HK-2 (cell line): ENCODE measurements around the gene SDK2.

Experiments
- DNase-seq: peaks from one replicate; pipeline ENCODE4 v3.0.0-alpha.2; 2018; ENCODE audit not compliant: unreplicated experiment

Gene SDK2

DNA sequence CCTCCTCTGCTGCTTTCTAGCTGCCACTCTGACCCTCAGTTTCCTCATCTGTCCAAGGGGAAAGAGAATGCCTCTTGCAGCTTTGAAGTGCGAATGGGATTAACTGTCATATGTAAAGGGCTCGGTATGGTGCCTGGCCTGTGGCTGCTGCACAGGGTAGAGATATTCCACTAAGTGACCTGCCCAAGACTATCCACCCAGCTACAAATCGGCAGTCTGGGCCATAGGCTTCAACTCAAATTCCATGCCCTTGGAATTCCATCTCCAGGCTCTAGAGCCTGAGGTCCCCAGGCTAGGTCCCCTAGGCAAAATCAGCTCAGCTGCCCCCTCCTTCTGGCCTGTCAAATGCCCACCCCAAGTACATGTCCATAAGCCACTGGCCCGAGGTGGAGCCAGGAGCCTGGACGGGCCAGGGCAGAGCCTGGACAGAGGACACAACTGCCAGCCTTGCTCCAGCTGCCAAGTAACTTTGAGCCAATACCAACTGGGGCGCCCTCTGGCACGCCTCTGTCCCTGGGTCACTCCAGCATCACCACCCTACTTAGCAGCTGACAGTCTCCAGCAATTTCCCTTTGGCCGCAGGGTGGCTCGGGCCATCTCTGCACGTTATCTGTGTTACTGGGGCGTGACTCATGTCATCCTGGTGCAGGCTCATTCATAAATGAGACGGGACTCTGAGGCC is 57.2 kb downstream of the SDK2 start:
- peak; percentile 4 for DNase-seq

DNA sequence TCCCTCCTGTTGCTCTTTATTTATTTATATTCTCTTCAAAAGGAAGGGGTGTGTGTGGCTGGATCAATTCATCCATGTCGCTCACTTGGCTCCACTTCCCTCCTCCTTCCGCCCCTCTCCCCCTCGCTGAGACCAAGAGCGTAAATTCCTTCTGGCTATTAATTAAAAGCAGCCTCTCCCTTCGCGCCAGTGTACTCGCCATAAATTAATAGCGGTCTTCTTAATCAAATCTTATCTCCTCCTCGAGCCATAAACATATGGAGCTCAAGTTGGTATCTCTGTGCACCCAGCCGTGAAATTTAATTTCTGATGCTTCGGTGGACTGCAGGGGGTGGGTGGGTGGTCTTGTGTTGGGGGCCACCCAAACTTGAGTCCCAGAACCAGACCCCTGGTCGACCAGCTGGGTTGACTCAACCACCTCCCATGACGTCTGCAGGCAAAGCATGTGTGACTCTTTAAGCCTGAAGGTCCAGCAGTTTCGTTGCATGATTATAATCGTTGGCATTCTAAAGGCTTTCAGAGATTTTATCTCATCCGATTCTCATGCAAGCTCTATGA is 57.9 kb downstream of the SDK2 start:
- DNase-seq: no peak

DNA sequence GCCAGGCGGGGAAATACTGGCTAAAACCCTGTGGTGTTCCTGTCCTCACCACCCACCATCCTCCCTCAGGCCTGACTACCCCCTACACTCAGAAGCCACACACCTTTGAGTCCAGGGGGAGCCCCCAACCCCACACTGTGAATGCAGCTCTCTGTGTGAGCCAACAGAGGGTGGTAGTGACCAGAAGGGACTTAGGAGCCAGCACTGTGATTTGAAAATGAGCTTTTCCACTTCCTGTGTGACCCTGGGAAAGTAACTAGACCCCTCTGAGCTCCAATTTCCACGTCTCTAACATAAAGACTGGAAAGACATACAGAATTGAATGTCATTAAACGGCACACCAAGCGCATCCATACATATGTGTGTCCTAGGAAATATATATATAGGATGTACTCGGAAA is 58.7 kb downstream of the SDK2 start:
- DNase-seq: no peak

DNA sequence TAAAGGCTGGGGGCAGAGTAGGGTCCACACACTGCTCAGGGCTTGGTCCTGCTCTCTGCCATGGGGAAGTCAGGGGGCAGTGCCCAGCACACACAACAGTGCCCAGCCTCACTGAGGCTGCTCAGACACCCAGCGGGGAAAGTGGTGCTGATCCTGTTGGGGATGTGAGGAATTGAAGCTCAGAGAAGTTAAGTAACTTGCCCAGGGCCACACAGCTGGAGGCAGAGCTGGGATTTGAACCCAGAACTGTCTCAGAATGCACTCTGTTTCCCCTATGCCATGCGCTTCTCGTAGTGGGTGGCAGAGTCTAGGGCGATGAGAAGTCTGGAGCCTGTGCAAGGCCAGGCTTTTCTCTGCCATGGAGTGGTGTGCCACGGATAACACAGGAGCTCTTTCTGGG is 59.3 kb downstream of the SDK2 start:
- DNase-seq: no peak

DNA sequence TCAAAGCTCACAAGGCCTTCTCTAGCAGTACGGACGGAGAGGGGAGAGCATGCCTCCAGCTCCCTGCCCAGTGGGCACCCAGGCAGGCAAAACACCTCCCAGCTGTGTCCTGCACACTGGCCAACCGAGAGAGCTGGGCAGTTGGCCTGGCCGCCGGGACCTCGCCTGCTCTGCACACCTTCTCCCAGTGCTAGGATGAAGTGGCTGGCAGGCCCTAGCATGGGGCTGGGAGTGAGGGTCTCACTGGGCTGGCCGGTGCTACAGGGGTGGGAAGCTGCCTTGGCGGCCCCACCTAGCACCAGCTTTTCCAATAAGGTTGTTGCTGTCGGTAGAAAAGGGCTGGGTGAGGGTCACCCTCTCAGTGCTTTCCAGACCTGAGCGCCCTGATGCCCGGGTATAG is 60.2 kb downstream of the SDK2 start:
- DNase-seq: no peak

DNA sequence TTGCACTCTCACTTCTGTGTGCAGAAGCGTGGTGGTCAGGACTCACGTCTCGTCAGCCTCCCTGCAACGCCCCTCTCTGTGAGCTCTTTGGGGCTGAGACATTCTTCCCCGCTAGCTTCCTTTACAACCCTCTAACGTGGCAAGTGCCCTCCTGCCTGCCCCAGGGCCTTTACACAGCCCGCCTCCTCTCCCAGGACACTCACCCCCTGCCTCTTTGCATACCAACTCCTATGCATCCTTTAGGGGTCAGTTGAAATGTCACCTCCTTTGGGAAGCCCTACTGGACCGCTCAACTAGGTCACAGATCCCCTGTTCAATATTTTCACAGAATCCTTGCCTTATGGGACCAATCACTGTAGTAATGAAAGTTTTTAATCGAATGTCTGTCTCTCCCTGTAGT is 61.4 kb downstream of the SDK2 start:
- DNase-seq: no peak

DNA sequence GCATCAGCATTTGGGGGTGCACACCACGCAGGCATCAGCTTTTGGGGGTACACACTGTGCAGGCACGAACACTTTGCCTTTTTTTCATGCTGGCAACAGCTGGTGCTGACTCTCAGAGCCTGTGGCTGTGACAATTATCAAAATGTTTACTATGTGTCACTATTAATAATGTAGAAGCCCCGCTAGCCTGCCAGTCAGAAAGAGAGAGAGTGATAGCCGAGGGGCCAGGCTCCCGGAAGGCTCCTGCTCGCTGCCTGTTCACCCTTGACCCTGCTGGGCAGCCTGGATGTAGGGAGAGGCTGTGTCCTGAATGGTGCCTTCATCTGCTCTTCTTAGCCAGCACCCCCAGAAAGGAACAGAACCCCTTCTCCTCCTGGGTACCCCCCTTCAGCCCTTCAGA is 61.9 kb downstream of the SDK2 start:
- no peak for DNase-seq

DNA sequence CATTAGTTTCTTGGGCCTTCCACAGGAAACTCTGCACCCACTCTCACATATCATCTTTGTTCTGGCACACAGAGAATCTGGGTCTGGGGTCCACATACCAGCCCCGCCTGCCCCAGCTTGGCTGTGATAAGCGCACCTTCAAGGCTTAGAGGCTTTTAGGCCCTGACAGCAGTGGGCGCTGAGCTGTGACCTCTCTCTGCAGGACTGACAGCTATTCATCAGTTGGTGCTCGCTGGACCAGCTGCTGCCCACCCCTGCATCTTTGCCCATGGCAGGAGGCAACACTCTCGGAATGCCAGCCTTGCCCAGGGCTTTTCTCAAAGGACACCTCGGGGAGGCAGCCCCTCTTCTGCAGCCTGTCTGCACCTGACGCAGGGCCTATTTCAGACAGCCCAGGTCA is 62.9 kb downstream of the SDK2 start:
- DNase-seq: no peak

DNA sequence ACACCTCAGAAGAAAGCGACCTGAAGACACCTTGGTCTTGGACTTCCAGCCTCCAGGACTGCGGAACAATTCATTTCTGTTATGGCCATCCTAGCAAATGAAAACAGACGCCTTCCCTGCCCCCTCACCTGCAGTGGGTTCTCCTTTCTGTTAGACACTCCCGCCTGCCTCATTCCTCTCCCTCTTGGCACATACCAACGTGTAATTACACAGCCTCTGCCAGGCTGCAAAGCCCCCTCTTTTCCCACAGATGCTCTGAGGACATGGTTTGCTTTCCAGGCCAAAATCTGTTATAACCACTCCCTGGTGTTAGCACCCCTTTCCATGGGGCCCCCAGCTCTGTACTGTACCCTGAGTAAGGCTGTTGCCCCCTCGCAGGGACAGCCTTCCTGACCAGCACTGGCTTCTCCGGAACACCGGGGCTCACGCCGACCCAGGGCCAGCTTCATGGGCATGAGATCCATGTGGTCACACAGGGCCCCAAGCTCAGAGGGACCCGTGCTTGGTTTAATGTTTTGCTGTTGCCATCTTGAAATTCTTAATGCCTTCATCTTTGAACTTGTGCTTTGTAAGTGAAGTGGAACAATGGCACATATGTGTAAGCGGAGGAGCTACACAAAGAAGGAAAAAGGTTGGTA is 64.1 kb downstream of the SDK2 start:
- DNase-seq: no peak

DNA sequence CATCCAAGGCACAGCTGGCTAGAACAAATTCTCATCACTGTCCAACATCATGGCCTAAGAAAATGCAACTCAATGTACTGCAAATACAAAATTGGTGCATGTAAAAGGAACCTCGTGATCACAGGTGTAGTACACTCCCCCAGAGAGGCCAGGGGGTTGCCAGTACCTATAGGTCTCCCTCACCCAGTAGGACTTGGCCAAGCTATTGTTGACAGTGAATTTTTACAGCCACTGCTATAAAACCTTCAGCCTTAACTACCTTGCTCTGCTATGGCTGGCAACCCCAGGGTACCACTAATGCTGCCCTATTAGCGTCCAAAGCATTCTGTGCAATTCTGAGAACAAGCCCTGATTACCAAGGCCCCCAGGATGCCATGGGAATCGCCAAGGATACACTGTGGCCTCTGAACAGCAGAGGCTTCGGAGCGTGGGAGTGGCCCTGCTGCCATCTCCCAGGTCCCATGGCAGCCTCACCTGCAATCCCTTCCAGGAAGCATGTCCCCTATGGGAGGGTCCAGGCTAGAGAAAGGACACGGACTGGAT is 67.6 kb downstream of the SDK2 start:
- no peak for DNase-seq

DNA sequence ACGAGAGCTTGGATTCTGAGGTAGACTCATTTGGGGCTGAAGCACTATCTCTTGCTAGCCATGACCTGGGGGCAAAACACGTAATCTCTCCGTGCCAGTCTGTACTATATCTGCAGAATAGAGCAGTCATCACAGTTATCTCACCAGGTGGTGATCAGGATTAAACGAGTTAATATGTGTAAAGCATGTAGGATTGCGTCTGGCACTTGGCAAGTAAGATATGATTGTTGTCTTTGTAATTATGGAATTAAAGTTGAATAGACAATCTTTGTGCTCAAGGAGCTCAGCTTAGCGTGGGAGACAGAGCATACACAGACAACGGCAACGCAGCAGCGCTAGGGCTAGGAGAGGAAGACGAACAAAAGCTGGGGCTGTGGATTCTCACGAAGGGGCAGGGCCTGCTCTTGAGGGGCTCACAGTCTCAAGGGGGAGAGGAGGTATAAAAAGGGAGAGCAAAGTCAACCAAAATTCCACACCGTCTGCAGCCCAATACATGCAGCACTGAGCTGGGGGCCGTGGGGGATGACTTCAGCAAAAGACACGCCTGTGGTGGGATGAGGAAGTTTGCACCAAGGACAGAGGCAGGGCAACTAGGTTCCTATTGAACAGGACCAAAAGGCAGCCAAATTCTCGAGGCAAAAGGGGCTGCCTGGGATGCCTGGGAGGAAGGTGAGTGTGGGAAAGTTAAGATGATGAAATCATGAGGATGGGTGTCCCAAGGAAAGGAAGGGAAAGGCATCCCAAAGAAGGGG is 68.6 kb downstream of the SDK2 start:
- DNase-seq: no peak

DNA sequence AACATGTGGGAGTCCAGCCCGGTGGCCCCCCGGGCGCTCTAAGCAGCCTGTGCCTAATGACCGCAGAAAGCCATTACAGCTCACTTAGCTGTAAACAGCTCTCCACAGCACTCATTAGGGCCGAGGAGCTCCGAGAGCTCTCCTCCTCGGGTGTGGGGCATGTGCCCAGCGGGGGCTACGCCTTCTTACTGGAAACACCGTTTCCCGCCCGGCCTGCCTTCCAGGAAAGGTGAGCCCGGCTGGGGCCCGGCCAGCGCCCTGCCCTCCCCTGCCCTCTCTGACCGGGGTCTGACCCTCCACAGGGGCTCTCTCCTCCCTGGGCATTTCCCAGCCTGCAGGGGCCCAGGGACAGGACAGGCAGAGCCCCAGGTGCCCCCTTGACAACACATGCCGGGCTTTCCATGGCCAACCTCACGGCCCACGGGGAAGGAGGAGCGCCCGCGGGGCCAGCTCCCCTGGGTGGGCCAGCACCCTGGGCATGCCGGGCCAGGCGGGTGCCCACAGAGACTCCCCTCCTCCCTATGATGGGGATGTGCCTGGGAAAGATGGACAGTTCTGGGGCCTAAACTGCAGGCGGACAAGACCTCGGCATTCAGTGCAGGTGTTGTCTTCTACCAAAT is 72.6 kb downstream of the SDK2 start:
- no peak for DNase-seq

DNA sequence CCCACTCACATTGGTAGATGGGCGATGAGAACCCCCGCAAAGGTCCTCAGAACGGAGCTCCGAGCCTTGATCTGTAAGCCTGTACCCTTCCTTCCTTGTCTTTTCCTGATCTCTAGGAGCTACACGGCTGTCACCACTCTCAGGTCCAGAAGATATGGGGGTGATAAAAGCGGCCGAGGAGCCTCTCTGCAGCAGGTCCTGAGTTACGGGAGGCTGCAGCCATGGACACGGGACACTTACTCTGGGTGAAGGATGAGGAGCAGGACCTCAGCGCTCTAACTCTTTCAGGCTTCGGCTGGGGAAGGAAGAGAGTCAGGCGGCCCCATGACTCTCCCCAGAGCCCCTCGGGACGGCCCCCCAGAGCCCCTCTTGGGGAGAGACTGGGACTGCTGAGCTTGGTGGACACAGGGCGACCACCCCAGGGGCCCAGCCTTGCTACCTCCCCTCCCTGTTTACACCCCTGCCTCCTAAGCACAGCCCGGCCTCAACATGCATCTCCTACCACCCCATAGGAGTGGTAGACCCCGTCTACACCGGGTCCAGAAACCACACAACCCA is 74.4 kb downstream of the SDK2 start:
- no peak for DNase-seq

DNA sequence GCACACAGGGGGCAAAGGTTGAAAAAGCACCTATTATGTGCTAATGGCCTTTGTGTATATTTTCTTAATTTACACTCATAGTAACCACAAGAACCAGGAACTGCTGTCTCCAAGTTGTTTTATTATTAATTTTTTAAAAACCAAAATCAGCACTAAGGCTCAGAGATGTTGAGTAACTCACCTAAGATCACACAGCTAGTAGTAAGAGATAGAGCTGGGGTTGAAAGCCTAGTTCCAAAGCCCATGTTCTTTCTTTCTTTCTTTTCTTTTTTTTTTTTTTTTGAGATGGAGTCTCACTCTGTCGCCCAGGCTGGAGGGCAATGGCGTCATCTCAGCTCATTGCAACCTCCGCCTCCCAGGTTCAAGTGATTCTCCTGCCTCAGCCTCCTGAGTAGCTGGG is 75.3 kb downstream of the SDK2 start:
- no peak for DNase-seq

DNA sequence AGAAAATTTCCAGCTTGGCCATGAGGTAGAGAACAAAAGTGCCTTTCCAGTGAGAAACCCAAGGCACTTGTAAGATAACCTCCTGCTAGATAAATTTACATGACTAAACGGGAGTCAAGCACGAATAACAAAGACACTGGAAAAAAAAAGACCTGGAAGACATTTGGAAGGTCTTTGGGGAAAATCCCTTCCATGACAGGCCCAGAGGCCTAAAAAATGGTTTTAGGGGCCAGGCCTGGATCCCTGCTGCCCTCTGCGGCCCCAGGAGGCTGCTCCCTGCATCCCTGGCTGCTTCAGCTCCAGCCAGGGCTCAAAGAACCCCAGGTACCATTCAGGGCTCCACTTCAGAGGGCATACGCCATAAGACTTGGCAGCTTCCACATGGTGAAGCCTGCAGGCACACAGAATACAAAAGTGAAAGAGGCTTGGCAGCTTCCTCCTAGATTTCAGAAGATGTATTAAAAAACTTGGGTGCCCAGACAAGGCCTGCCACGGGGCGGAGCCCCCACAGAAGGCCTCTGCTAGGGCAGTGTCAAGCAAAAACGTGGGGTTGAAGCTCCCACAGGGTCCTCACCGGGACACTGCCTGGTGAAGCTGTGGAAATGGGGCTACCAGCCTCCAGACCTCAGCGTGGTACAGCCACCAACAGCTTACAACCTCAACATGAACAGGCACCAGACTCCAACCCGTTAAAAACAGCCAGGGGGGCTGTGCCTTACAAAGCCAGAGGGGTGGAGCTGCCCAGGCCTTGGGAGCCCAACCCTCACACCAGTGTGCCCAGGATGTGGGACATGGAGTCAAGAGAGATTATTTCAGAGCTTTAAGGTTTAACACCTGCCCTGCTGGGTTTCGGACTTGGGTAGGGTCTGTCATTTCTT is 77.1 kb downstream of the SDK2 start:
- DNase-seq: no peak

DNA sequence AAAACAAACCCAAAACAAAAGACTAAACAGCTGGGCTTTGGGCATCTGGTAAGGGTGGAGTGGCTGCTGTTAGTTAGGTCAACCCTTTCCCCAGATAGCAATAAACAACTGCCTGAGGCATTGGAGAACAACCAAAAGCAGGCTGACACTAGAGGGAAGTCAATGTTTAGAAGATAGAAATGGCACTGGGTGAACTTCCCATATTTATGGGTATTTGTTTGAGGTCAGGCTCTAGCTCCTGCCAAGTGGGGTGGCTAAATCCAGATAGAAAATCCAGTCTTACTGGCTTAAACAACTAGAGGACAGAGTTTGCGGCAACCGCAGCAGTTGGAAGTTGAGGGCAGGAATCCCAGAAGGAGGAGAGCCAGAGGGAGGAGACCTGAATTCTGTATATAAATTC is 79.4 kb downstream of the SDK2 start:
- no peak for DNase-seq

DNA sequence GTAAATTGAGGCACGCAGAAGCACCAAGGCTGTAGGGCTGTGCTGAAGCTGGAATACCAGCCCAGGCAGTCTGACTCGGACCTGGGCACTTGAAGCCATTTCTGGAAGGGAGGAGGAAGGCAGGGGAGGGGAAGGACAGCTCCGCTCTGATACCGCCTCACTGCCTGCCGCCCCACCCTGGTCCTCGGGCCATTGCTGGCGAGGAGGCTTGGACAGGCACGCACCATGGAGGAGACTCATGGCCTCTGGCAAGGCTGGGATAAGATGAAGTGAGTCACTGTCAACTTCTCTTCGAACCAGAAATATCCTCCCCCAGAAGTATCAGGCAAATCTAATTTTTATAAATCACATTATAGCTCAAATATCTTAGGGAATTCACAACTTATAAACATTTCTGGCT is 81.3 kb downstream of the SDK2 start:
- no peak for DNase-seq

DNA sequence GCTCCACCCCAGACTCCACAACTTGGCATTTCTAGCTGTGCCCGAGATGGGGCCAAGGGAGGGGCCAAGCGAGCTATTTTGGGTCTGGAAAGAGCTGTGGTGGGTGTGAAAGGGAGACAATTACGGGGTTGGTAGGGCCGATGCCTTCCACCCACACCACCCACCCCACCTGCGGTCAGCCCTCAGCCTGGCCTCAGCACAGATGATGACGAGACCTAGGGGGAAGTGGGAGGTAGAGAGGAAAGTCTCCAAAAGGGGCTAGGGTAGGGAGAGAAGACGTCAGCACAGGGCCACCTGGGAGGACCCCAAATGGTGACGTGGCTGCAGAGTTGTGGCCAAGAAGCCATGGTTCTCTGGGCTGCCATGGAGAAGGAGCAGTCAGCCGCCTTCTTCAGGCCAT is 83.1 kb downstream of the SDK2 start:
- no peak for DNase-seq

DNA sequence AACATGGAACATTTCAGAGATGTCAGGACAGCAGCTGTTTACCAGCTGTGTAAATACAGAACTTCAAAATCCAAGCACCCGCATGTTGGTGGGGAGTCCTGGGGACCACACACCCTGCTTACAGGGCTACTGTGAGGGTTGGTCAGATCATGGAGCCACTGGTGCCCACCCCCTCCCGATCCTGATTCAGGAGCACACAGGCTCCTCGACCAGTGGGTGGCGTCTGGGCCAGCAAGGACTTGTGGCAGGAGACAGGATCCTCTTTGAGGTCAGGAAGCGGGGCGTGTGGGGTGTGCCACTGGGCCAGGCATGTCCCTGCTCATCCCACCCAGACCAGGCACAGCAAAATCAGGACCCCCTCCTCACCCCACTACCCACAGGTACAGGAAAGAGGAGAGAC is 83.6 kb downstream of the SDK2 start:
- no peak for DNase-seq

DNA sequence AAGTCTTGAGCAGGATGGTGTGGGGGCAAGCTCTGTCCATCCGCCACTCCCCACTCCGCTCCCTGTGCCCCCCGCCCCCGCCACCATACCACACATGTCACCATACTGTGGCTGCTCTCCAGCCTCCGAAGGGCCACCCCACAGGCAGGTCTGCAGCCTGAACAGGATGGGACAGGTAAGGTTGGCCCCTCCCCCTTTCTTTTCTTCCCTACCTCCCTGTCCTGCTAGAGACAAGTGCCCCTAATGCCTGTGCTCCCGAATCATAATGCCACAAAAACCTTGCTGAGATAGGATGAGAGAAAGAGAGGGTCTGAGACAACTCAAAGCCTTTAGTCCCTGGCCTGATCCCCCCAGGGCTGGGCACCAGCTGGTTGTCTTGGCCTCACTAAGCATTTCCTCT is 84.7 kb downstream of the SDK2 start:
- DNase-seq: no peak
